BLaER1 (cell line): Measurements from ENCODE around the gene PTCD1.
"Not testable (repeated sequence)": the region's sequence is repeated elsewhere in the genome, so short reads cannot be mapped to it uniquely, and the experiment has no call there.

Experiments used
- H3K27ac ChIP-seq: shearing (Covaris generic); formaldehyde crosslinking; 2 replicates; pipeline ENCODE4 v1.8.1; 2022
- H3K27me3 ChIP-seq: shearing (Covaris generic); formaldehyde crosslinking; 2 replicates; pipeline ENCODE4 v1.8.1; 2022
- H3K36me3 ChIP-seq: shearing (Covaris generic); formaldehyde crosslinking; 2 replicates; pipeline ENCODE4 v1.8.1; 2022
- H3K4me1 ChIP-seq: shearing (Covaris generic); formaldehyde crosslinking; 2 replicates; pipeline ENCODE4 v1.8.1; 2022
- H3K4me2 ChIP-seq: shearing (Covaris generic); formaldehyde crosslinking; 2 replicates; pipeline ENCODE4 v1.8.1; 2022
- H3K4me3 ChIP-seq: shearing (Covaris generic); formaldehyde crosslinking; 2 replicates; pipeline ENCODE4 v1.8.1; 2022
- H3K9ac ChIP-seq: shearing (Covaris generic); formaldehyde crosslinking; 2 replicates; pipeline ENCODE4 v1.8.1; 2022
- H3K9me3 ChIP-seq: shearing (Covaris generic); formaldehyde crosslinking; 2 replicates; pipeline ENCODE4 v1.8.1; 2022
- H4K20me1 ChIP-seq: shearing (Covaris generic); formaldehyde crosslinking; 2 replicates; pipeline ENCODE4 v1.8.1; 2022
- Cebpa-rat ChIP-seq: shearing (Covaris generic); IDR thresholded peaks from 2 replicates; pipeline ENCODE4 v1.8.1; 2022

Gene PTCD1

GRCh38 chr7:99392659-99393354, 45.8 kb downstream of the PTCD1 start:
- Histone ChIP-seq H3K27ac (peak overlapping the region; percentile 49; the same call in 1 of the 2 replicates), H3K36me3 (peaks cover 81% of the 10 kb centered on the region), H3K27me3 (no peaks in the 10 kb centered on the region), H3K4me2 (peak overlapping the region; percentile 94), H4K20me1 (peaks cover 72% of the 10 kb centered on the region), H3K4me3 (peak overlapping the region; percentile 72), H3K9me3 (no peaks in the 10 kb centered on the region), H3K9ac (peak overlapping the region; percentile 70), H3K4me1 (peaks cover 25% of the 10 kb centered on the region)
- no peak for TF ChIP-seq Cebpa-rat

GRCh38 chr7:99392046-99392445, 46.6 kb downstream of the PTCD1 start:
- Histone ChIP-seq H3K4me3 (peak overlapping the region; percentile 72), H4K20me1 (peaks cover 66% of the 10 kb centered on the region), H3K9me3 (no peaks in the 10 kb centered on the region), H3K36me3 (peaks cover 81% of the 10 kb centered on the region), H3K4me1 (peaks cover 24% of the 10 kb centered on the region), H3K9ac (no peak overlapping the region), H3K27me3 (no peaks in the 10 kb centered on the region), H3K27ac (no peak overlapping the region; the same call in 1 of the 2 replicates), H3K4me2 (peak overlapping the region; percentile 94)
- no peak for TF ChIP-seq Cebpa-rat

DNA sequence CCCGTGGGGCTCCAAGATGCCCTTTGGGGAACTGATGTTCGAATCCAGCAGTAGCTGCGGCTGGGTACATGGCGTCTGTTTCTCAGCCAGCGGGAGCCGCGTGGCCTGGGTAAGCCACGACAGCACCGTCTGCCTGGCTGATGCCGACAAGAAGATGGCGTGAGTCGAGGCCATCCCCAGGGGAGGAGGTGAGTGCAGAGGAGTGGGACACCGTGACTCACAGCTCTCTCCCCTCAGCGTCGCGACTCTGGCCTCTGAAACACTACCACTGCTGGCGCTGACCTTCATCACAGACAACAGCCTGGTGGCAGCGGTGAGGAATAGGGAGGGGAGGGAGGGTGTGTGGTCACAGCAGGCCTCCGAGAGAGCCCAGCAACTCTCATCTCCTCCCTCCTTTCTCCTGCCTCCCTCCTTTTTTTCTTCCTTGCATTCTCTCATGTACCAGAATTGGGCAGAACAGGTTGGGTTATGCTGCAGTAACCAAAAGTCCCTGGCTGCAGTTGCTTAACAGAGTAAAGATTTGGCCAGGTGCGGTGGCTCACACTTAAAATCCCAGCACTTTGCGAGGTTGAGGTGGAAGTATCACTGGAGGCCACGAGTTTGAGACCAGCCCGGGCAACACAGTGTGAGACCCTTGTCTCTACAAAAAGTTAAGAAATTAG, 47.5 kb downstream of the PTCD1 start:
- H3K9me3 ChIP-seq, result no peaks in the 10 kb centered on the region
- peaks cover 65% of the 10 kb centered on the region for H4K20me1 ChIP-seq
- peaks cover 20% of the 10 kb centered on the region for H3K4me1 ChIP-seq
- H3K27ac ChIP-seq, result no peak overlapping the region
- H3K27me3 ChIP-seq, result no peaks in the 10 kb centered on the region
- H3K4me2 ChIP-seq, result no peak overlapping the region
- no peak overlapping the region for H3K4me3 ChIP-seq
- H3K9ac ChIP-seq, result no peak overlapping the region
- TF ChIP-seq Cebpa-rat, result no peak
- peaks cover 83% of the 10 kb centered on the region for H3K36me3 ChIP-seq

DNA sequence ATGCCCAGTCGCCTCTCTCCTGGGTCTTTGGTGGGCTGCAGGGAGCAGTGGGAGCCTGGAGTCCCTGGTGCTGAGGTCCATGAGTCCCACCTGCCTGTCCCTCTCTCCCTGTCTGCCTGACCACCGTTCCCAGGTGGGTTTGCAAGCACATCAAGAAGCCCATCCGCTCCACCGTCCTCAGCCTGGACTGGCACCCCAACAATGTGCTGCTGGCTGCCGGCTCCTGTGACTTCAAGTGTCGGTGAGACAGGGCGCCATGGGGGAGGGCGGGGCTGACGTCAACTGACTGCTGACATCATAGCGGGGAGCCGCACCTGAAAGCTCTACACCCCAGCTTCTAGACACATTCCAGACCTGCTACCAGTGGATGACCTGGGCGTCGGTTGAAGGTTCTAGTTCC, 48.8 kb downstream of the PTCD1 start:
- no peak for TF ChIP-seq Cebpa-rat
- Histone ChIP-seq H3K27me3 (no peaks in the 10 kb centered on the region), H3K27ac (no peak overlapping the region), H3K4me2 (no peak overlapping the region), H4K20me1 (peaks cover 59% of the 10 kb centered on the region), H3K9me3 (no peaks in the 10 kb centered on the region), H3K4me3 (no peak overlapping the region), H3K36me3 (peaks cover 78% of the 10 kb centered on the region), H3K9ac (no peak overlapping the region), H3K4me1 (peaks cover 20% of the 10 kb centered on the region)

DNA sequence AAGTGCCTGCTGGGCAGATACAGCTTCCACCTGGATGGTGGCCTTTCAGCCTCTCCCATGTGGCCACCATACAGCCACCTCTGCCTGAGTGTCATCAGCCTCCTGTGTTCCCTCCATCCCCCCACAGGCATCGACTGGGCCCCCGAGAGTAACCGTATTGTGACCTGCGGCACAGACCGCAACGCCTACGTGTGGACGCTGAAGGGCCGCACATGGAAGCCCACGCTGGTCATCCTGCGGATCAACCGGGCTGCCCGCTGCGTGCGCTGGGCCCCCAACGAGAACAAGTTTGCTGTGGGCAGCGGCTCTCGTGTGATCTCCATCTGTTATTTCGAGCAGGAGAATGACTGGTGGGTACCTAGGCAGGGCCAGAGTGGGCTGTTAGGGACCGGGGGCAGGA, 50.7 kb downstream of the PTCD1 start:
- Histone ChIP-seq H3K4me1 (peaks cover 9% of the 10 kb centered on the region), H3K9me3 (no peaks in the 10 kb centered on the region), H3K27ac (no peak overlapping the region), H3K27me3 (no peaks in the 10 kb centered on the region), H4K20me1 (peaks cover 56% of the 10 kb centered on the region), H3K9ac (no peak overlapping the region), H3K4me2 (no peak overlapping the region), H3K36me3 (peaks cover 82% of the 10 kb centered on the region), H3K4me3 (no peak overlapping the region)
- no peak for TF ChIP-seq Cebpa-rat

- H4K20me1 ChIP-seq, result peaks cover 55% of the 10 kb centered on the region
- H3K4me2 ChIP-seq, H3K4me1 ChIP-seq, H3K9ac ChIP-seq, H3K9me3 ChIP-seq, H3K4me3 ChIP-seq, H3K27ac ChIP-seq, H3K27me3 ChIP-seq: not testable (repeated sequence)
- TF ChIP-seq Cebpa-rat, result peak; percentile 40; the same call in 1 of the 2 replicates
- H3K36me3 ChIP-seq, result peaks cover 85% of the 10 kb centered on the region
These were observed 51.4 kb downstream of the PTCD1 start for GRCh38 chr7:99387239-99387635.

- no peak for TF ChIP-seq Cebpa-rat
- H3K36me3 ChIP-seq, result peaks cover 90% of the 10 kb centered on the region
- no peak overlapping the region for H3K27ac ChIP-seq
- no peaks in the 10 kb centered on the region for H3K9me3 ChIP-seq
- peaks cover 55% of the 10 kb centered on the region for H4K20me1 ChIP-seq
- H3K4me2 ChIP-seq, result no peak overlapping the region
- H3K9ac ChIP-seq, result no peak overlapping the region
- H3K4me1 ChIP-seq, result peaks cover 4% of the 10 kb centered on the region
- H3K4me3 ChIP-seq, result no peak overlapping the region
- no peaks in the 10 kb centered on the region for H3K27me3 ChIP-seq
These were observed 51.9 kb downstream of the PTCD1 start for GRCh38 chr7:99386584-99387238.

DNA sequence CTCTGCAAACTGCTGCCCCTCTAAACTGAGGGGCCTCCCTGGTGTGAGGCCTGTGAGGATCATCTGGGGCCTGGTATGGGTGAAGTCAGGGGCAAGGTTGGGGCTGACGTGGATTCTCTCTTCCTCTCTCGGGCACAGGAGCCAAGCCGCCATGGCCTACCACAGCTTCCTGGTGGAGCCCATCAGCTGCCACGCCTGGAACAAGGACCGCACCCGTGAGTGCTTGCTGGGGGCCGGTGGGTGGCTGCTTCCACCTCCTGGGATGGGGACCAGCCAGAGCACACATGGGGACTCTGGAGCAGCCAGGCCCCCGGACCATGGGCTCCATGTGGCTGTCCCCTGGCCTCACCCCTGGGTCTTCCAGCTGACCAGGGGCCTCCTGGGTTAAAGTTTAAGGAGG, 53.0 kb downstream of the PTCD1 start:
- no peak overlapping the region for H3K27ac ChIP-seq
- no peaks in the 10 kb centered on the region for H3K9me3 ChIP-seq
- H3K4me1 ChIP-seq, result peaks cover 16% of the 10 kb centered on the region
- peaks cover 64% of the 10 kb centered on the region for H4K20me1 ChIP-seq
- no peak overlapping the region for H3K4me2 ChIP-seq
- peaks cover 86% of the 10 kb centered on the region for H3K36me3 ChIP-seq
- no peak overlapping the region for H3K4me3 ChIP-seq
- TF ChIP-seq Cebpa-rat, result no peak
- H3K9ac ChIP-seq, result no peak overlapping the region
- H3K27me3 ChIP-seq, result no peaks in the 10 kb centered on the region

GRCh38 chr7:99384523-99384922, 54.1 kb downstream of the PTCD1 start:
- peaks cover 26% of the 10 kb centered on the region for H3K4me1 ChIP-seq
- TF ChIP-seq Cebpa-rat, result no peak
- no peaks in the 10 kb centered on the region for H3K9me3 ChIP-seq
- peak overlapping the region; percentile 9; the same call in 1 of the 2 replicates for H3K27ac ChIP-seq
- H4K20me1 ChIP-seq, result peaks cover 65% of the 10 kb centered on the region
- H3K4me2 ChIP-seq, result no peak overlapping the region
- H3K9ac ChIP-seq, result no peak overlapping the region
- no peak overlapping the region for H3K4me3 ChIP-seq
- H3K36me3 ChIP-seq, result peaks cover 76% of the 10 kb centered on the region
- H3K27me3 ChIP-seq, result no peaks in the 10 kb centered on the region
